GM12874 (cell line): ENCODE measurements around the gene DUS1L.

ENCODE experiments used
- TF ChIP-seq, protein P1 (sequence below): IDR thresholded peaks from 2 replicates; pipeline ENCODE4 v1.5.1; 2011; ENCODE audit warnings: low read depth, mild to moderate bottlenecking, control low read depth, low read length, moderate library complexity; ENCODE audit not compliant: insufficient read depth

The DUS1L gene

DNA sequence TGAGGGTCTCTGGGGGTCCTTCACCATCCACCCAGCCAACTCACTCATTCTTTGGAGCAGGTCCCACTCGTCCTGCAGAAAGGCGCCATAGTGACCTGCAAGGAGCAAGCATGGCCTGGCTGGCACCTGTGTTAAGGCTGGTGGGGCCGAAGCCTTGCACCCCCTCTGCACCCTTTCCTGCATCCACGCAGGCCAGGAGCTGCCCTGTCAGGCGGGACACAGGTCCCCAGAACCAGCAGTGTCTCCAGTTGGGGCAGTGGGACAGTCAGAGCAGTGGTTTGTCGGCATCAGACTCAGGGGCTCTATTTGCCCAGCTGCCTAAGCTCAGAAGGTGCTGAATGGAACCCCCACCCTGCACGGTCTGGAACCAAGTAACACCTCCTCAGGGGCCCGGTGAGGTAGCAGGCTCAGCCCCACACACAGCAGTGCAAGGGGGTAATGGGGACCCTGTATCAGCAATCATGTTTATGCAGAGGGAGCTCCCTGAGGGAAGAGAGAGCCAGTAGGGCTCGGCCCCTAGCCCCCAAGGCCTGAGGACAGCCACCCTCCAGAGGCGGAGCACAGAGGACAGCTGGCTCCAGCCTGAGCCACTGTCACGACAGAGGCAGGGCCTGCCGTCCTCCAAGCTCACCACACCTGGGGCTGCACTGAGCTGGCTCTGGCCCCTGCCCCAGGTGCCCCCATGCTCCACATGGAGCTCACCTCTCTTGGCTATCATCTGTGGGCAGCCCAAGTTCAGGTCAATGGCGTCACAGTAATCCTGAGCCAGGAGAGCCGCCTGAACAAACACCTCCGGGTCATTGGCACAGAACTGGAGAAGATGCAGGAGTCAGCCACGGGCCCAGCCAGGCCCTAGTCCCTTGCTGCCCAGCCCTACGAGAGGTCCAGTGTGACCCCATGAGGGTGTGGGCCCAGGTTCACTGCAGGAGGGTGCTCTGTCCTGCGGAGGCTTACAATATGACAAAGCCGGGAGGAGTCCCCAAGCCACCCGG is 1.9 kb downstream of the DUS1L start:
- TF ChIP-seq, protein P1, sequence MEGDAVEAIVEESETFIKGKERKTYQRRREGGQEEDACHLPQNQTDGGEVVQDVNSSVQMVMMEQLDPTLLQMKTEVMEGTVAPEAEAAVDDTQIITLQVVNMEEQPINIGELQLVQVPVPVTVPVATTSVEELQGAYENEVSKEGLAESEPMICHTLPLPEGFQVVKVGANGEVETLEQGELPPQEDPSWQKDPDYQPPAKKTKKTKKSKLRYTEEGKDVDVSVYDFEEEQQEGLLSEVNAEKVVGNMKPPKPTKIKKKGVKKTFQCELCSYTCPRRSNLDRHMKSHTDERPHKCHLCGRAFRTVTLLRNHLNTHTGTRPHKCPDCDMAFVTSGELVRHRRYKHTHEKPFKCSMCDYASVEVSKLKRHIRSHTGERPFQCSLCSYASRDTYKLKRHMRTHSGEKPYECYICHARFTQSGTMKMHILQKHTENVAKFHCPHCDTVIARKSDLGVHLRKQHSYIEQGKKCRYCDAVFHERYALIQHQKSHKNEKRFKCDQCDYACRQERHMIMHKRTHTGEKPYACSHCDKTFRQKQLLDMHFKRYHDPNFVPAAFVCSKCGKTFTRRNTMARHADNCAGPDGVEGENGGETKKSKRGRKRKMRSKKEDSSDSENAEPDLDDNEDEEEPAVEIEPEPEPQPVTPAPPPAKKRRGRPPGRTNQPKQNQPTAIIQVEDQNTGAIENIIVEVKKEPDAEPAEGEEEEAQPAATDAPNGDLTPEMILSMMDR = no peak

DNA sequence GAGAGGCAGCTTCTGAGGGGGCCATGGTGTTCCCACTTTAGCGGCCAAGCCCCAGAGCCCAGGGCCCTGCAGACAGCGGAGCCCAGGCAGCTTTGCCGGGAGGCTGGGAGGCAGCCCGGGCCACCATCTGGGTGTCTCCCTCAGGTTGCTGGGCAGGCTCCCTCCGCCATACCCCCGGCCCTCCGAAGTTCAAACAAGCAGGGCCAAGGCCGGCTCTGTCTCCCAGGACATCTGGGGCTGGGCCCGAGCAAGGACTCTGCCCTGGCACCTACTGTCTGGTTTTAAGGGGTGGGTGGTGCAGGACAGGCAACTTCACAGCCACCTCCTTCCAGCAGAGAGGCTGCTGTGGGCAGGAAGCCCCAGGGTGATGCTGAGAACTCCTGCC is 2.6 kb downstream of the DUS1L start:
- TF ChIP-seq, protein P1 = no peak

DNA sequence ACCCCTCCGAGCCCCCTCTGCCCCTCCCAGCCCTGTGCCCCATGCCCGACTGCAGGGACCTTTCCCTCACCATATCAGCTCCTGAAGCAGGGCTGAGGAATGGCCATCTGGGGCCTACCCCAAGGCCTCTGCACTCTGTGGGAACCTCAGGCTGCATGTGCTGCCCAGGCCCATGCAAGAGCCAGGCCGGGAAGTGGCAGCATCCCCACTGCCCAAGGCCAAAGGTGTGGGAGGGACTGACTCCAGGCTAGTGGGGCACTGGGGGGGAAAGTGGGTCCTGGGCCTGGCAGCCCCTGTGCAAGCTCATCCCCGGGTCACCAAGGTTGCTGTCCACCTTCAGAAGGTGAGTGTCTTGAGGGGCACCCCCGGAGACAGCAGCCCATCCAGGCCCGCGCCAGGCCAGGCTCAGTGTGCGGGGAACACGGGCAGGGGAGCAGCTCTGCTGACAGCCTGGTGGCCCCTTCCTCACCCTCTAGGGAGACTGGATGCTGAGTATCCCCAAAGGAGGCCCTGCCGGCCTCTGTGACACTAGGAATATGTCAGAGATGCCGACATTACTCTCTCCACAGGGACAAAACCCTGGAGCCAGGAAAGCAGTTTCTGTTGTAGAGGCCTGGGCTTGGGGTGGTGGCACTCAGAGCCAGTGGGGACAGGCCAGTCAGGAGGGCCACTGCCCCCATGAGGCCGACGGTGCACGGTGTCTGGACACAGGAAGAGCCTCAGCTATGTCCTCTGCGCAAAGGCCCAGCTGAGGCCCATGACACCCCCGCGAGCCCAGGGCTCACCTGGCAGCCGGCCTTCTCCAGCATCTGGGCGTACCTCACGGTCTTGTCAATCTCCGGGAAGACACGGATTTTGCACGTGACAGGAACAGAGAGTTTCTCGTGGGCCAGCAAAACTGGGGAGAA is 3.3 kb downstream of the DUS1L start:
- TF ChIP-seq, protein P1 = no peak

DNA sequence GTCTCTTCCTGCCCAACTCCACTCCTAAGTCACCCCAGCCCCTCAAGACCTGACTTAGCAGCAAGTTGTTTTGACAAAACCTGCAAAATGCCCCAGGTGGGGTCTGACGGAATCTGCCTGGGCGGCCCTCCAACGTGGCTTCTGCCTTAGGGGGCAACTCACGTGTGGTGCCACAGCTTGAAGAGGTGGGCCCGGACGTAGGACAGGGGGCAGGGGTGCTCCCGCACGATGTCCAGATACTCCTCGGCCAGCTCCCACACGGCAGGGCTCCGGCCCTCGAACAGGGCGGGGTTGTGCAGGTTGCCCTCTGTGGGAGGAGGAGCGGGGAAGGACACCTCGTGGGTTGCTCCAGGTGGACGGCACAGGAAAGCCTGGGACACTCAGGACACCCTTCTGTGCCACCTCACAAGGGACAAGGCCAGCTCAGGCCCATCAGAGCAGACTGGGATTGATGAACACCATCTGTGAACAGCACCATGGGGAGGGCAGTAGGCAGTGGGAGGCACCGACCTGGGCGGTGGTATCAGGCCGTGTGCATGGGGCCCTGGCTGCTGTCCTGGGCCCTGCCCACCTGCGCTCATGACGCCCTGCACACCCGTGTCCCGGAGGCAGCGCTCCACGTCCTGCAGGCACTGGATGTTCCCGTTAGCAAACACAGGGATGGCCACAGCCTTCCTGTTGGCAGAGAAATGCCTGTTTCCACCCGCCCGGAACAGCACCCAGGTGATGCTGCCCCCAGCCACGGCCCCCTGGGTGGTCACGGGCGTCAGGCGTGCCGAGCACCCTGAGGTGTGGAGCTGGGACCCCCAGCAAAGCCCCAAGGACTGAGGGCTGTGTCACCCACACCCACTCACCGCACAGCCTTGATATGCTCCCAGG is 4.3 kb downstream of the DUS1L start:
- TF ChIP-seq, protein P1 = no peak

DNA sequence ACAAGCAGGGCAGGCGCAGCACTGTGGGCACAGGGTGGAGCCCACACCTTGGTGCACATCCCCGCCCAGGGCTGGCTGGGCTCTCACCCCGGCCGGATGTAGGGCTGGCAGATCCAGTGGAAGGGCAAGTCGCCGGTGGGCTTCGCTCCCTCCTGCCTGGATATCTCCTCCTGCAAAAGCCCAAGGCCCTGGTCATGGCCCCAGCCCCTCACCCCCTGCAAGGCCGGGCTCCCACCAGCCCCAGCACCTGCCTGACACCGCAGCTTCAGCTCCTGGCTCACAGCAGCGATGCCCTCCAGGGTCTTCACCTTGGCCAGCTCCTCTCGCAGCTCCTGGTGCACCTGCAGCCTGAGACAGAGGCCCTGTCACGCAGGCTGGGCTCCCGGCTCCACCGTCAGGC is 5.0 kb downstream of the DUS1L start:
- TF ChIP-seq, protein P1 = no peak

DNA sequence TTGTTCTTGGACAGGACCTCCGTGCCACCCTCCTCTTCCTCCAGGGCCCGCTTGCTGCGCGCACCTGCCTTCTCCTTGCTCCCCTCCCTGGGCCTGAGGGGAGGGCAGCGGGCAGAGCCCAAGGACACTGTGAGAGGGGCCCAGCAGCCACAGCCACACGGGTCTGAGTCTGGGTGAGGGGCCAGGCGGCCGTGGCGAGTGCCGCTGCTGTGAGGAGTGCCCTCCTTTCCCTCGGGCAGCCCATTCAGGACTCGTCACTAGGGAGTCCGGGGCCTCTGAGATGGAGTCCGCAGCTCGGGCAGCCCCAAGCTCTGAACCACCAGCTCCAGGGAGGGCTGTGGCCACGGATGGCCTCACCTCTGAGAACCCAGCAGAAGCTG is 5.6 kb downstream of the DUS1L start:
- TF ChIP-seq, protein P1 = no peak
